H1 (cell line): ENCODE data around the gene TBC1D24. TPM values are rescaled to one million over a fixed set of nuclear protein-coding genes. Genes with fewer than 3 reads are reported as not detected.
A peak's percentile ranks its signal among the peaks of the same experiment; 100 is the strongest.

Experiments
- CTCF ChIA-PET: fragments of 300-600 bp; sonication (Branson Sonifier 250); formaldehyde crosslinking; loops from one replicate; lab custom pipeline; 2021; ENCODE audit not compliant: partially characterized antibody; lab: Charles Lee
- POLR2A ChIA-PET: fragments of 300-600 bp; sonication (Branson Sonifier 250); formaldehyde crosslinking; loops from one replicate; lab custom pipeline; 2021; ENCODE audit warnings: inconsistent platforms; ENCODE audit not compliant: partially characterized antibody; lab: Charles Lee
- DNase-seq, 2 experiments: peaks; one replicate each; pipeline versions ENCODE4 v3.0.0 to v3.0.0-alpha.2; 2010 to 2022; ENCODE audit warnings: low spot score in 2 of 2, low read depth in 1 of 2, mixed read lengths in 1 of 2
- FAIRE-seq: peaks from 2 replicates; lab custom pipeline; 2011; peaks lifted over from hg19 to GRCh38; lab: Jason Lieb, UNC
- H2AFZ ChIP-seq: 2 replicates; pipeline ENCODE4 v1.8.1; 2012; ENCODE audit warnings: low read length, inconsistent platforms
- H2AK5ac ChIP-seq: 2 replicates; pipeline ENCODE4 v1.6.1; 2013; ENCODE audit warnings: low read depth, low read length
- H2BK120ac ChIP-seq: replicated peaks from 2 replicates; pipeline ENCODE3; 2013; ENCODE audit warnings: low read depth, low read length, inconsistent platforms
- H2BK12ac ChIP-seq: 2 replicates; pipeline ENCODE4 v1.6.1; 2013; ENCODE audit warnings: low read depth, low read length
- H2BK15ac ChIP-seq: 2 replicates; pipeline ENCODE4 v1.6.1; 2013; ENCODE audit warnings: low read length
- H2BK20ac ChIP-seq: 2 replicates; pipeline ENCODE4 v1.6.1; 2013; ENCODE audit warnings: low read length
- H2BK5ac ChIP-seq: 2 replicates; pipeline ENCODE4 v1.6.1; 2013; ENCODE audit warnings: low read depth, low read length
- H3K14ac ChIP-seq: 2 replicates; pipeline ENCODE4 v1.6.1; 2013; ENCODE audit warnings: inconsistent platforms; ENCODE audit not compliant: insufficient read length
- H3K18ac ChIP-seq: 2 replicates; pipeline ENCODE4 v1.6.1; 2013; ENCODE audit warnings: low read length; ENCODE audit errors: extremely low read depth
- H3K23ac ChIP-seq: 2 replicates; pipeline ENCODE4 v1.6.1; 2013; ENCODE audit warnings: inconsistent platforms; ENCODE audit not compliant: insufficient read length
- H3K23me2 ChIP-seq: 2 replicates; pipeline ENCODE4 v1.6.1; 2013; ENCODE audit warnings: low read depth, low read length
- H3K27ac ChIP-seq: 2 replicates; pipeline ENCODE4 v1.6.1; 2011; ENCODE audit warnings: low read depth, low read length, inconsistent platforms
- H3K27me3 ChIP-seq, 4 experiments: replicated peaks in 1 of 4; 1 replicate in 1 of 4; 2 replicates in 3 of 4; pipeline versions ENCODE4 v1.6.1 to v1.8.1; 2011 to 2013; ENCODE audit warnings: low read length in 3 of 4, mild to moderate bottlenecking in 3 of 4, inconsistent platforms in 2 of 4, mixed read lengths in 2 of 4, moderate library complexity in 1 of 4; ENCODE audit not compliant: control insufficient read depth in 3 of 4, insufficient read depth in 3 of 4; ENCODE audit errors: extremely low read depth in 1 of 4
- H3K36me3 ChIP-seq, 4 experiments: 2 replicates each; pipeline versions ENCODE4 v1.6.1 to v1.8.1; 2011 to 2013; ENCODE audit warnings: mild to moderate bottlenecking in 4 of 4, low read length in 3 of 4, moderate library complexity in 2 of 4, control low read depth in 1 of 4, inconsistent platforms in 1 of 4; ENCODE audit not compliant: insufficient read depth in 4 of 4, control insufficient read depth in 2 of 4
- H3K4ac ChIP-seq: replicated peaks from 2 replicates; pipeline ENCODE3; 2013; ENCODE audit warnings: low read length, low read depth, mixed read lengths, inconsistent platforms; ENCODE audit not compliant: insufficient read length
- H3K4me1 ChIP-seq, 4 experiments: replicated peaks in 1 of 4; 1 replicate in 1 of 4; 2 replicates in 3 of 4; pipeline versions ENCODE4 v1.6.1 to v1.8.1; 2011 to 2013; ENCODE audit warnings: low read length in 3 of 4, inconsistent platforms in 2 of 4, mixed read lengths in 1 of 4; ENCODE audit not compliant: insufficient read depth in 4 of 4, control insufficient read depth in 3 of 4
- H3K4me2 ChIP-seq, 2 experiments: 2 replicates each; pipeline versions ENCODE4 v1.6.1 to v1.8.1; 2011 to 2013; ENCODE audit warnings: low read depth in 2 of 2, low read length in 2 of 2, control low read depth in 1 of 2, inconsistent platforms in 1 of 2, mild to moderate bottlenecking in 1 of 2; ENCODE audit not compliant: insufficient read depth in 1 of 2
- H3K4me3 ChIP-seq, 4 experiments: fragments of 200-600, 300-600 bp in 1 of 4; sonication (generic), shearing (Covaris generic), sonication (Bioruptor Twin) in 1 of 4; 2 replicates each; pipeline versions ENCODE4 v1.5.1 to v1.8.1; 2011 to 2016; ENCODE audit warnings: low read length in 4 of 4, low read depth in 3 of 4, control low read depth in 2 of 4, inconsistent platforms in 2 of 4, mild to moderate bottlenecking in 2 of 4, mixed read lengths in 1 of 4, moderate library complexity in 1 of 4; ENCODE audit not compliant: insufficient read depth in 2 of 4; ENCODE audit errors: extremely low read depth in 1 of 4
- H3K56ac ChIP-seq: replicated peaks from 2 replicates; pipeline ENCODE3; 2013; ENCODE audit warnings: low read depth, mild to moderate bottlenecking, mixed read lengths, low read length, inconsistent platforms; ENCODE audit not compliant: insufficient read length
- H3K79me1 ChIP-seq: 2 replicates; pipeline ENCODE4 v1.6.1; 2013; ENCODE audit warnings: low read depth, low read length, control low read depth
- H3K79me2 ChIP-seq, 2 experiments: 2 replicates each; pipeline versions ENCODE4 v1.6.1 to v1.8.1; 2012 to 2013; ENCODE audit warnings: low read length in 2 of 2, mild to moderate bottlenecking in 2 of 2, inconsistent platforms in 1 of 2; ENCODE audit not compliant: insufficient read depth in 2 of 2, control insufficient read depth in 1 of 2
- H3K9ac ChIP-seq, 4 experiments: replicated peaks in 1 of 4; 1 replicate in 1 of 4; 2 replicates in 3 of 4; pipeline versions ENCODE4 v1.6.1 to v1.8.1; 2011 to 2013; ENCODE audit warnings: low read depth in 3 of 4, low read length in 3 of 4, control low read depth in 2 of 4, mild to moderate bottlenecking in 2 of 4, moderate library complexity in 2 of 4, inconsistent platforms in 1 of 4; ENCODE audit errors: extremely low read depth in 1 of 4
- H3K9me3 ChIP-seq, 2 experiments: 2 replicates each; pipeline versions ENCODE4 v1.6.1 to v1.8.1; 2012 to 2013; ENCODE audit warnings: mild to moderate bottlenecking in 2 of 2, moderate library complexity in 2 of 2, control low read depth in 1 of 2, inconsistent platforms in 1 of 2, low read depth in 1 of 2, low read length in 1 of 2, mixed read lengths in 1 of 2; ENCODE audit not compliant: insufficient read depth in 2 of 2
- H4K20me1 ChIP-seq, 2 experiments: replicated peaks in 1 of 2; 2 replicates each; pipeline versions ENCODE3 to v1.8.1; 2011 to 2013; ENCODE audit warnings: inconsistent platforms in 2 of 2, low read length in 2 of 2, mild to moderate bottlenecking in 1 of 2; ENCODE audit not compliant: insufficient read depth in 2 of 2, control insufficient read depth in 1 of 2
- H4K5ac ChIP-seq: 2 replicates; pipeline ENCODE4 v1.6.1; 2013; ENCODE audit warnings: low read length, low read depth, mixed read lengths, inconsistent platforms; ENCODE audit not compliant: insufficient read length
- H4K8ac ChIP-seq: 2 replicates; pipeline ENCODE4 v1.8.0; 2013; ENCODE audit warnings: mild to moderate bottlenecking, moderate library complexity, low read length, inconsistent platforms; ENCODE audit not compliant: insufficient read depth; ENCODE audit errors: extremely low read depth
- H4K91ac ChIP-seq: replicated peaks from 2 replicates; pipeline ENCODE3; 2013; ENCODE audit warnings: low read length, mixed read lengths, inconsistent platforms; ENCODE audit not compliant: insufficient read length
- BRCA1 ChIP-seq: IDR thresholded peaks from 2 replicates; pipeline ENCODE4 v1.6.1; 2012; ENCODE audit warnings: low read depth, low read length, improper control_type of control experiment
- CHD1 ChIP-seq: IDR thresholded peaks from 2 replicates; pipeline ENCODE4 v1.6.1; 2012; ENCODE audit warnings: low read depth, low read length, improper control_type of control experiment
- CHD2 ChIP-seq: IDR thresholded peaks from 2 replicates; pipeline ENCODE4 v1.6.1; 2012; ENCODE audit warnings: low read length, improper control_type of control experiment
- CREB1 ChIP-seq: IDR thresholded peaks from 2 replicates; pipeline ENCODE4 v1.6.1; 2012; ENCODE audit warnings: inconsistent platforms
- E2F6 ChIP-seq: IDR thresholded peaks from 2 replicates; pipeline ENCODE4 v1.6.1; 2012; ENCODE audit warnings: inconsistent platforms
- GTF2F1 ChIP-seq: IDR thresholded peaks from 2 replicates; pipeline ENCODE4 v1.6.1; 2012; ENCODE audit warnings: low read depth, low read length, improper control_type of control experiment, borderline replicate concordance
- MAX ChIP-seq: IDR thresholded peaks from 2 replicates; pipeline ENCODE4 v1.6.1; 2012; ENCODE audit warnings: inconsistent platforms
- SIN3A ChIP-seq, 2 experiments: IDR thresholded peaks in 1 of 2; conservative IDR thresholded peaks in 1 of 2; 2 replicates each; pipeline ENCODE4 v1.6.1; 2011 to 2012; ENCODE audit warnings: low read length in 2 of 2, improper control_type of control experiment in 1 of 2, low read depth in 1 of 2, mild to moderate bottlenecking in 1 of 2
- SIRT6 ChIP-seq: IDR thresholded peaks from one replicate; pipeline ENCODE4 v1.7.1; 2012; ENCODE audit warnings: low read length, inconsistent platforms
- SP1 ChIP-seq: IDR thresholded peaks from 2 replicates; pipeline ENCODE4 v1.6.1; 2011; ENCODE audit warnings: low read depth, low read length
- SRF ChIP-seq: IDR thresholded peaks from 2 replicates; pipeline ENCODE4 v1.6.1; 2011; ENCODE audit warnings: mild to moderate bottlenecking, low read depth, low read length, moderate library complexity
- TCF12 ChIP-seq: IDR thresholded peaks from 2 replicates; pipeline ENCODE4 v1.6.1; 2011; ENCODE audit warnings: low read depth, mild to moderate bottlenecking, low read length
- WGBS, 2 experiments: shearing (Covaris generic) in 1 of 2; methylation state at CpG; one replicate each; pipeline versions ENCODE4 v1.1.6 to v1.1.7; 2013 to 2015; ENCODE audit warnings: low lambda C conversion rate in 2 of 2, mixed read lengths in 2 of 2, inconsistent platforms in 1 of 2, low coverage in 1 of 2, missing lambda C conversion rate in 1 of 2; ENCODE audit not compliant: insufficient replicate concordance in 2 of 2, insufficient coverage in 1 of 2, insufficient read length in 1 of 2; ENCODE audit errors: extremely low coverage in 1 of 2, missing lambda C conversion rate in 1 of 2; 5-methylcytosine and 5-hydroxymethylcytosine counted together
- polyA plus RNA-seq, 7 experiments: library from polyadenylated mRNA; depleted of rRNA in 3 of 7; stranded (reverse) in 5 of 7; unstranded in 2 of 7; fragments of >200 nt in 5 of 7; fragments of 200-250 nt in 2 of 7; gene quantifications; 1 replicate in 5 of 7; 2 replicates in 1 of 7; 4 replicates in 1 of 7; pipeline versions ENCODE4 v1.2.1 to v1.2.3, GENCODE V29; 2011 to 2013; ENCODE audit warnings: missing spikeins in 2 of 7, mixed read lengths in 2 of 7
- total RNA-seq: library from RNA; stranded (reverse); fragmentation: NEBNext Ultra II Directional; extraction: Animal tissue kit (Norgen Biotek cat#: 25700); gene quantifications from 2 replicates; pipeline ENCODE4 v1.2.1, GENCODE V29; 2021

Gene TBC1D24
- total and polyA plus RNA-seq, 2 of the 8 experiments (the other 6 are each of a cell fraction or from before 2014, with no cell fraction given), result 8.7 to 21.5 TPM

- Histone ChIP-seq H2AFZ (no peak overlapping the region), H3K79me2 (no peaks in the 10 kb centered on the region), H3K27me3 (no peaks in the 10 kb centered on the region; a peak in 1 of 7 replicates), H2BK15ac (no peak overlapping the region), H3K56ac (no peak overlapping the region), H2BK12ac (no peak overlapping the region), H3K14ac (no peak overlapping the region), H3K9me3 (no peaks in the 10 kb centered on the region), H3K27ac (no peak overlapping the region), H3K4me3 (no peak overlapping the region), H4K91ac (no peak overlapping the region), H3K23ac (no peak overlapping the region), H3K79me1 (no peaks in the 10 kb centered on the region; the same call in 1 of the 2 replicates), H3K4me2 (no peak overlapping the region), H3K23me2 (no peaks in the 10 kb centered on the region), H3K36me3 (peaks cover 0 to 15% (median 4%) of the 10 kb centered on the region in 4 experiments; a peak in 4 of 8 replicates), H2BK5ac (no peak overlapping the region), H3K4ac (no peak overlapping the region), H3K4me1 (peaks cover 0 to 16% (median 9%) of the 10 kb centered on the region in 4 experiments; a peak in 6 of 7 replicates), H4K20me1 (peaks cover 2 to 6% of the 10 kb centered on the region in 2 experiments), H4K5ac (no peak overlapping the region), H2BK120ac (no peak overlapping the region), H3K18ac (no peak overlapping the region), H2BK20ac (no peak overlapping the region), H2AK5ac (no peak overlapping the region), H3K9ac (no peak overlapping the region), H4K8ac (peak overlapping the region; percentile 21; the same call in 1 of the 2 replicates)
- no peak for FAIRE-seq
- CTCF ChIA-PET, result interaction anchor here (0.5 to 1.3 kb wide), 7 partner anchors 8 to 248 kb away, joined by 3 to 4 read pairs (median 3); partner anchors contain the start of gene ECI1
- DNase-seq, result no peak
- POLR2A ChIA-PET, result interaction anchor here (1.6 to 2.1 kb wide), 2 partner anchors 16 to 275 kb away, joined by 3 to 5 read pairs; partner anchors contain the start of gene ATP6V0C
- 94% methylated on average over 26 of the region's 26 CpGs; no CpG with 5 or more reads in 1 of the 2 experiments for WGBS, 2 experiments
- TF ChIP-seq SP1 (no peak), TCF12 (no peak), BRCA1 (no peak), CHD2 (no peak), SRF (no peak), MAX (no peak), SIRT6 (no peak), E2F6 (no peak), CREB1 (no peak), CHD1 (no peak), GTF2F1 (no peak), SIN3A (conservative IDR thresholded peaks at IDR 0.05 in 1 of 2, IDR thresholded peaks at IDR 0.05 in 1 of 2; ENCODE audit: low read depth in 1 of 2, low read length in 2 of 2) (no peak)
Observed at GRCh38 chr16:2497695-2498484, 23.0 kb downstream of the TBC1D24 start.
